PFSK-1 (cell line): Measurements from ENCODE around the gene ELN.

ENCODE experiments used
- FOXP2 ChIP-seq: optimal IDR thresholded peaks from 2 replicates; pipeline ENCODE3; 2011; ENCODE audit warnings: borderline replicate concordance, control low read depth, inconsistent platforms; ENCODE audit not compliant: insufficient read depth; ENCODE audit errors: extremely low read length, extremely low read depth
- POLR2AphosphoS5 ChIP-seq: IDR thresholded peaks from 2 replicates; pipeline ENCODE4 v1.6.1; 2012; ENCODE audit warnings: low read depth, mild to moderate bottlenecking, control low read depth, low read length, moderate library complexity
- REST ChIP-seq, 2 experiments: IDR thresholded peaks; 2 replicates each; pipeline versions ENCODE4 v1.6.1 to v1.8.0; 2011 to 2012; ENCODE audit warnings: low read depth in 2 of 2, low read length in 2 of 2, control low read depth in 1 of 2, inconsistent platforms in 1 of 2, mild to moderate bottlenecking in 1 of 2, moderate library complexity in 1 of 2; ENCODE audit not compliant: insufficient read depth in 1 of 2
- SIN3A ChIP-seq: IDR thresholded peaks from 2 replicates; pipeline ENCODE4 v1.6.1; 2012; ENCODE audit warnings: mild to moderate bottlenecking, low read length, moderate library complexity, borderline replicate concordance; ENCODE audit not compliant: insufficient read depth
- TAF1 ChIP-seq: IDR thresholded peaks from 2 replicates; pipeline ENCODE4 v1.6.1; 2012; ENCODE audit warnings: low read length, control low read depth, borderline replicate concordance; ENCODE audit not compliant: insufficient read depth

ELN gene

DNA sequence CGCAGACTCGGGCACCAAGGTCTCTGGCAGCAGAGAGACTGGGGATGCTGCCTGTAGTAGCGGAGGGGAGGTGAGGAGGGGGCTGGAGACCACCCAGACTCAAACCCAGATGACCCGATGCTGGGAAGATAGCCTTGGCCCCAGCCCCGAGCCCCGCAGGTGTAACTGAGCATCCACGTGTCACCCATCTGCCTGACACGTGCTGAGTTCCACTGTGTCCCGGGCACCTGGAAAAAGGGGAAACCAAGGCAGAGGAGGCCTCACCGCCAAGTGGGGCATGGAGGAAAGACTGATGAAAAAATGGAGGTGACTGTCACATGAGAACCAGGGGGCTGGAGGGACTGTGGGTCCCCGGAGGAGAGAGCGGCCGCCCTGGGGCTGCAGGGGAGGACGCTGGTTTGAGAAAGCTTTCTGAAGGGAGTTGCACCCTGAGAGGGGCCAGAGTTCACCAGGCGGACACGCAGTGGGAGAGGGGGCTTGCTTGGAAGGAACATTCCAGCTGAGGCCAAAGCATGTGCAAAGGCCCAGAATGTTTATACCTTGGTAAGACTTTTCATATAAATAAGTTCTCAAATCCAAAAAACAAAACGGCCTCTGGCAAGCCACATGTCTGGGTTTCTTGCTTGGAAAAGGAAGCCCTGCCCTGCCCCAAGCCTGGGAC, 27.4 kb upstream of the ELN start:
- no peak for TF ChIP-seq REST (IDR thresholded peaks at IDR 0.05; ENCODE audit: insufficient read depth in 1 of 2, low read depth in 2 of 2, low read length in 2 of 2)
- TF ChIP-seq SIN3A, result no peak
- no peak for TF ChIP-seq POLR2AphosphoS5
- TF ChIP-seq FOXP2, result no peak
- TF ChIP-seq TAF1, result no peak

DNA sequence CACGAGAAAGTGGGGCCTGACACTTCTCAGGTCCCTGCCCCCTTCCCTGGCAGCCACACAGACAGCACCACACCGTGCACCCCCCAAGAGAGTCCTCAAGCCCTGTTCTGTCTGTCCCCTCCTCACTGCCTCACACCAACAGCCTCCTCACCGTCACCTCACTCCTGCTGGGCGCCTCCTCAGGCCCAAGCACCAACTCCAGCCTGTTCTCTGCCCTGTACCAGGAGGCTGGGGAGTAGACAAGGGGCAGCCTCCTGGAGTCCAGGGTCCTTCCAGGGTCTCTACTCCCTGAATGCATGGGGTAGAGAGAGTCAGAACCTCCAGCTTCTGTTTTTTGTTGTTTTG, 26.9 kb upstream of the ELN start:
- no peak for TF ChIP-seq FOXP2
- no peak for TF ChIP-seq POLR2AphosphoS5
- TF ChIP-seq REST (IDR thresholded peaks at IDR 0.05; ENCODE audit: insufficient read depth in 1 of 2, low read depth in 2 of 2, low read length in 2 of 2), result no peak
- TF ChIP-seq SIN3A, result no peak
- TF ChIP-seq TAF1, result no peak

- TF ChIP-seq REST (IDR thresholded peaks at IDR 0.05; ENCODE audit: insufficient read depth in 1 of 2, low read depth in 2 of 2, low read length in 2 of 2) (no peak), FOXP2 (no peak), POLR2AphosphoS5 (no peak), TAF1 (no peak), SIN3A (no peak)
These were observed 25.4 kb upstream of the ELN start for GRCh38 chr7:74002474-74003017.

GRCh38 chr7:74003621-74004020, 24.4 kb upstream of the ELN start:
- TF ChIP-seq FOXP2 (no peak), POLR2AphosphoS5 (no peak), SIN3A (no peak)

GRCh38 chr7:74006032-74006431, 21.9 kb upstream of the ELN start:
- TF ChIP-seq FOXP2, result no peak

GRCh38 chr7:74006451-74007241, 21.3 kb upstream of the ELN start:
- TF ChIP-seq FOXP2 (no peak), TAF1 (no peak), SIN3A (no peak), POLR2AphosphoS5 (no peak), REST (IDR thresholded peaks at IDR 0.05; ENCODE audit: insufficient read depth in 1 of 2, low read depth in 2 of 2, low read length in 2 of 2) (no peak)
